Measurements from ENCODE around the gene TPX2. TPM values are rescaled to one million over a fixed set of nuclear protein-coding genes. Genes with fewer than 3 reads are reported as not detected.
A peak's percentile ranks its signal among the peaks of the same experiment; 100 is the strongest.

TPX2 gene
- total and polyA plus RNA-seq, 2 experiments from 2014 or later = 37.7 to 39.6 TPM

DNA sequence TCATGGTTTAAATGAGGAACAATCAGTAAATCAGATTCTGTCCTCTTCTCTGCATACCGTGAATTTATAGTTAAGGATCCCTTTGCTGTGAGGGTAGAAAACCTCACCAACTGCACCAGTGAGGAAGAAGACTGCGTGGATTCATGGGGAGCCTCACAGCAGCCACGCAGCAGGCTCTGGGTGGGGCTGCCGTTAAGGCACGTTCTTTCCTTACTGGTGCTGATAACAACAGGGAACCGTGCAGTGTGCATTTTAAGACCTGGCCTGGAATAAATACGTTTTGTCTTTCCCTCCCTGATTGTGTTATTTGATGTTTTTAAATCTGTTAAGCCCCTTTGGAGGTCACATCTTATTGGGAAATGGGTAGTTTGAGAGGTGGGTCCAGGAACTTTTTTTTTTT, 62.4 kb downstream of the TPX2 start:
- in situ Hi-C loops (cut with MboI) = no loop called here
- Histone ChIP-seq H3K9me2 (ENCODE audit: insufficient read depth) (no peaks in the 10 kb centered on the region), H3F3A (ENCODE audit: insufficient read depth) (no peaks in the 10 kb centered on the region; the same call in 1 of the 2 replicates), H2AFZ (no peak overlapping the region), H3K9ac (no peak overlapping the region), H3K27ac (no peak overlapping the region), H3K9me3 (ENCODE audit: low read depth) (no peaks in the 10 kb centered on the region), H3K36me3 (ENCODE audit: low read depth) (no peaks in the 10 kb centered on the region), H3K4me2 (ENCODE audit: unreplicated experiment) (no peak overlapping the region), H3K4me3 (no peak overlapping the region), H3K27me3 (replicated peaks; ENCODE audit: insufficient read depth) (no peaks in the 10 kb centered on the region), H3K79me2 (ENCODE audit: insufficient read depth) (no peaks in the 10 kb centered on the region), H4K20me1 (ENCODE audit: insufficient read depth) (no peaks in the 10 kb centered on the region), H3K4me1 (ENCODE audit: insufficient read depth) (no peaks in the 10 kb centered on the region)
- WGBS, 2 experiments (ENCODE audit: low coverage in 1 of 2, low lambda C conversion rate in 2 of 2, missing lambda C conversion rate in 2 of 2) = 97 to 99% methylated on average over 7 of the region's 7 CpGs
- TF ChIP-seq EZH2phosphoT487 (IDR thresholded peaks at IDR 0.05; ENCODE audit: insufficient read depth, low read depth) (no peak), EZH2 (IDR thresholded peaks at IDR 0.05; ENCODE audit: insufficient read depth, poor library complexity, severe bottlenecking) (no peak)
- no peak for DNase-seq

DNA sequence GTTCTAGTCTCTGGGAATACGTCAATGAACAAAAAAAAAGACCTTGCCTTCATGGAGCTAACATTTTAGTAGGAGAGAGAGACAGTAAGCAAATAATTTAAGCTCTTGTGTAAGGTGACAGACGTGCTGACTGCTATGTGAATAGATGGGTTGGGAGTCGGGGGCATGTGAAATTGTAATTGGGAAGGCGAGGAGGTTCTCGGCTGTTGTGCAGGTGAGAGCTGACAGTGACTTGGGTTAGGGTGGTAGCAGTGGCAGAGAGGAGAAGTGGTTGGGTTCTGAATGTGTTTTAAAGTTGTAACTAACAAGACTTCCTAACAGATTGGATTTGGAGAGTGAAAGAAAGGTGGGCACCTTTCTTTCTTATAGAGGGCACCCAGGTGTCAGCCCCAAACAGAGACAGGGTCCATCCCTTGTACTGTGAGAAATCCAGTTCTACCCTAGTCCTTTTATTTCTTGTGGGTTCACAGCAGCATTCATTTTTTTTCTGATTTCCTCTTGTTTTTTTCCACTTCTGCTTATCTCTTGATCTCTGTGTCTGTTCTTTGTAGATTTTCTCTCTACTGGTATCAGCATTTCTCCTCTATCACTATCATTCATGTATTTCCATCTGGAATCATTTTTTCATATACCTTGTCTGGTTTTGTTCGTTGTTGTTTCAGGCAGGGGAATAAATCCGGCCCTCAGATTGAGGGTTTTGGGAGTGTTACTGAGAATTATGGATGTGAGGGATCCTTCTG, 64.6 kb downstream of the TPX2 start:
- Histone ChIP-seq H3K4me3 (no peak overlapping the region), H3K4me1 (ENCODE audit: insufficient read depth) (no peaks in the 10 kb centered on the region), H3K9ac (no peak overlapping the region), H3F3A (ENCODE audit: insufficient read depth) (peaks cover 4% of the 10 kb centered on the region), H3K4me2 (ENCODE audit: unreplicated experiment) (no peak overlapping the region), H2AFZ (no peak overlapping the region), H4K20me1 (ENCODE audit: insufficient read depth) (no peaks in the 10 kb centered on the region), H3K27ac (no peak overlapping the region), H3K36me3 (ENCODE audit: low read depth) (no peaks in the 10 kb centered on the region), H3K9me2 (ENCODE audit: insufficient read depth) (no peaks in the 10 kb centered on the region), H3K27me3 (replicated peaks; ENCODE audit: insufficient read depth) (no peaks in the 10 kb centered on the region), H3K79me2 (ENCODE audit: insufficient read depth) (no peaks in the 10 kb centered on the region), H3K9me3 (ENCODE audit: low read depth) (no peaks in the 10 kb centered on the region)
- TF ChIP-seq EZH2 (IDR thresholded peaks at IDR 0.05; ENCODE audit: insufficient read depth, poor library complexity, severe bottlenecking) (no peak), EZH2phosphoT487 (IDR thresholded peaks at IDR 0.05; ENCODE audit: insufficient read depth, low read depth) (no peak)
- no peak for DNase-seq
- 91 to 92% methylated on average over 7 of the region's 7 CpGs for WGBS, 2 experiments (ENCODE audit: low coverage in 1 of 2, low lambda C conversion rate in 2 of 2, missing lambda C conversion rate in 2 of 2)
- in situ Hi-C loops (cut with MboI) = no loop called here

DNA sequence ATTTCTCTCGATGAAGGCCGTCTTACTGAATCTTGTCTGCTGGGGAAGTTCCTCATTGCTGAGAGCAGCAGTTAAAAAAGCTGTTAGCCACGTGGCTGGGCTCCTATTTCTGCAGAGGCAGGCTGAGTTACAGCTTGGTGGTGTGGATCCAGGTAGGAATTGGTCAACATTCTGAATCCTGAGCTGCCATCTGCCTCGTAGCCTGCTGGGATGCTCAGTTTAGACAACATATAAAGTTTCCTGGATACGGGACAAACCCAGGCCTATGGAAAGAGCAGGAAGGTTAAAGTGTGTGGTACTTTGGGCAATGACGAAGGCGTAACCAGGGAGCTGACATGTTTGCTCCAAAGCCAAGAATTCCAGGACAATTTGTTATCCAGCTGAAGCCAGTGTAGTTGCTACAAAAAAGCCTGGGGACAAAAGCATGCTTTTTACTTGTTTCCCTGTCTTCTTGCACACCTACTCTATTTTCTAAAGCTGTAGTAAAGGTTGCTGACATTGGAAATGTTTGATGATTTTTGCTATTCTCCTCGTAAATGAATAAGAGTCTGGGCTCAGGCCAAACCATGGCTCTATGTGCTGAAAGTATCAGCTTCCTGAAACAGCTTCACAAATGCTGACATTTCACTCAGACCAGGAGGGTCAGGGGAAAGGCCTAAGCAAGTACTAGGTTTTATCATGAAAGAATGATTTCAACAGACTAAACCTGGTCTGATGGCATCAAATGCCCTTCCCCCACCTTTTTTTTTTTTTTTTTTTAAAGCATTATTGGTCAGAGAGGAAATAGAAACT, 67.7 kb downstream of the TPX2 start:
- Histone ChIP-seq H3K27ac (no peak overlapping the region), H4K20me1 (ENCODE audit: insufficient read depth) (no peaks in the 10 kb centered on the region), H3K4me2 (ENCODE audit: unreplicated experiment) (no peak overlapping the region), H3K4me3 (no peak overlapping the region), H3K36me3 (ENCODE audit: low read depth) (no peaks in the 10 kb centered on the region), H2AFZ (no peak overlapping the region), H3K27me3 (replicated peaks; ENCODE audit: insufficient read depth) (no peaks in the 10 kb centered on the region), H3K9me2 (ENCODE audit: insufficient read depth) (no peaks in the 10 kb centered on the region), H3K4me1 (ENCODE audit: insufficient read depth) (peaks cover 15% of the 10 kb centered on the region), H3F3A (ENCODE audit: insufficient read depth) (peaks cover 30% of the 10 kb centered on the region), H3K9me3 (ENCODE audit: low read depth) (no peaks in the 10 kb centered on the region), H3K79me2 (ENCODE audit: insufficient read depth) (no peaks in the 10 kb centered on the region), H3K9ac (no peak overlapping the region)
- no peak for TF ChIP-seq EZH2phosphoT487 (IDR thresholded peaks at IDR 0.05; ENCODE audit: insufficient read depth, low read depth)
- TF ChIP-seq EZH2 (IDR thresholded peaks at IDR 0.05; ENCODE audit: insufficient read depth, poor library complexity, severe bottlenecking) = no peak
- in situ Hi-C loops (cut with MboI) = no loop called here
- no peak for DNase-seq
- WGBS, 2 experiments (ENCODE audit: low coverage in 1 of 2, low lambda C conversion rate in 2 of 2, missing lambda C conversion rate in 2 of 2) = 76 to 84% methylated on average over 8 of the region's 8 CpGs

DNA sequence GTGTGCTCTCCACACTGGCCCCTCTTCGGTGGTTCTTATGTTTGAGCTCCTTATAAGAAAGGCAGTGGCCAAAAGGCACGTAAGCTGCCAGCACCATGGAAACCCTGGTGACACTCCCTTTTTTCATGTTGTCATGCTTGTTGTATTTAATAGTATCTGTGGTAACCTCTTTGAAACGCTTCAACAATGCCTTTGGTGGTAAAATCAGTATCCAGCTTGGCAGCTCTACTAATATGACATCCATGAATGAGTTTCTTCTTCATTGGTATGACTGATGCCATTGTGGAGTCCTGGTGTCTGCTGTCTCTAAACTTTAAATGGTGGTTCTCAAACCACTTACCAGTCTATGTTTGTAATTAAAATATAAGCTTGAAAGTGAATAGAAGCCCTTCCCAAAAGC, 69.4 kb downstream of the TPX2 start:
- H3F3A ChIP-seq (ENCODE audit: insufficient read depth) = peaks cover 30% of the 10 kb centered on the region
- no peak overlapping the region for H3K4me2 ChIP-seq (ENCODE audit: unreplicated experiment)
- H4K20me1 ChIP-seq (ENCODE audit: insufficient read depth) = no peaks in the 10 kb centered on the region
- no peaks in the 10 kb centered on the region for H3K27me3 ChIP-seq (replicated peaks; ENCODE audit: insufficient read depth)
- H3K27ac ChIP-seq = no peak overlapping the region
- peak; percentile 51 for DNase-seq
- no peaks in the 10 kb centered on the region for H3K36me3 ChIP-seq (ENCODE audit: low read depth)
- H3K79me2 ChIP-seq (ENCODE audit: insufficient read depth) = no peaks in the 10 kb centered on the region
- in situ Hi-C loops (cut with MboI) = no loop called here
- no peaks in the 10 kb centered on the region for H3K9me3 ChIP-seq (ENCODE audit: low read depth)
- no peak overlapping the region for H3K9ac ChIP-seq
- H2AFZ ChIP-seq = no peak overlapping the region
- no peak for TF ChIP-seq EZH2phosphoT487 (IDR thresholded peaks at IDR 0.05; ENCODE audit: insufficient read depth, low read depth)
- no peak for TF ChIP-seq EZH2 (IDR thresholded peaks at IDR 0.05; ENCODE audit: insufficient read depth, poor library complexity, severe bottlenecking)
- H3K4me3 ChIP-seq = no peak overlapping the region
- H3K9me2 ChIP-seq (ENCODE audit: insufficient read depth) = no peaks in the 10 kb centered on the region
- 56 to 64% methylated on average over 3 of the region's 3 CpGs for WGBS, 2 experiments (ENCODE audit: low coverage in 1 of 2, low lambda C conversion rate in 2 of 2, missing lambda C conversion rate in 2 of 2)
- H3K4me1 ChIP-seq (ENCODE audit: insufficient read depth) = peaks cover 19% of the 10 kb centered on the region
